HUES64 (cell line): ENCODE measurements around the gene SLC1A2.

Source experiments
- H3K27ac ChIP-seq: 2 replicates; pipeline ENCODE4 v1.7.0; 2013; ENCODE audit warnings: low read depth, low read length, inconsistent platforms
- H3K27me3 ChIP-seq: 2 replicates; pipeline ENCODE4 v1.6.1; 2013; ENCODE audit warnings: mild to moderate bottlenecking, low read length; ENCODE audit not compliant: insufficient read depth
- H3K36me3 ChIP-seq: 2 replicates; pipeline ENCODE4 v1.6.1; 2013; ENCODE audit warnings: mild to moderate bottlenecking, low read length; ENCODE audit not compliant: insufficient read depth
- H3K4me1 ChIP-seq: 2 replicates; pipeline ENCODE4 v1.6.1; 2013; ENCODE audit warnings: mild to moderate bottlenecking, low read length, moderate library complexity; ENCODE audit not compliant: insufficient read depth
- H3K4me3 ChIP-seq: 2 replicates; pipeline ENCODE4 v1.5.1; 2013; ENCODE audit warnings: mild to moderate bottlenecking, low read length, moderate library complexity
- H3K9ac ChIP-seq: 2 replicates; pipeline ENCODE4 v1.6.1; 2013; ENCODE audit warnings: mild to moderate bottlenecking, low read depth, low read length
- H3K9me3 ChIP-seq: 2 replicates; pipeline ENCODE4 v1.6.1; 2013; ENCODE audit warnings: low read depth, low read length; ENCODE audit not compliant: insufficient read depth
- WGBS: fragments of 150-250, 120-280 bp; methylation state at CpG from one replicate; pipeline ENCODE4 v1.1.7; 2013; ENCODE audit warnings: missing lambda C conversion rate; 5-methylcytosine and 5-hydroxymethylcytosine counted together

Gene SLC1A2

DNA sequence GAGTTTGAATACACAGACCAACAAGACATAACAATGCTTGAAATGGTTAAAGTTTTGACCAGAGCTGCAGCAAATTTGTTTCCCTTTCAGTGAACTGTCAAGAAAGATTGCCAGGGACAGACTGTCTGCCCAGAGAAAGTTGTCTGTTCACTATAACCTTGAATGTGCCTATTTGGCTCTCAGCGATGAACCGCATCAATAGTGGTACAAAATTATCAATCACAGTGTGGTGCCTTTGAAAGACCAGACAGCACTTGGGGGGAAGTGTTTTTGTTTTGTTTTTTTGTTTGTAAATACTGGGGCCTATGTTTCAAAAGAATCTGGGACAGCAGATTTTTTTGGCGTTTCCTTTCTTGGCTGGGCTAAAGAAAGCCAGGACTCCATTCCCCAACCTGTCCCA, 157.3 kb downstream of the SLC1A2 start:
- Histone ChIP-seq H3K9me3 (no peaks in the 10 kb centered on the region), H3K4me1 (no peaks in the 10 kb centered on the region), H3K27ac (no peak overlapping the region), H3K9ac (no peak overlapping the region), H3K27me3 (no peaks in the 10 kb centered on the region), H3K36me3 (no peaks in the 10 kb centered on the region), H3K4me3 (no peak overlapping the region)
- WGBS: 98% methylated on average over 2 of the region's 3 CpGs

DNA sequence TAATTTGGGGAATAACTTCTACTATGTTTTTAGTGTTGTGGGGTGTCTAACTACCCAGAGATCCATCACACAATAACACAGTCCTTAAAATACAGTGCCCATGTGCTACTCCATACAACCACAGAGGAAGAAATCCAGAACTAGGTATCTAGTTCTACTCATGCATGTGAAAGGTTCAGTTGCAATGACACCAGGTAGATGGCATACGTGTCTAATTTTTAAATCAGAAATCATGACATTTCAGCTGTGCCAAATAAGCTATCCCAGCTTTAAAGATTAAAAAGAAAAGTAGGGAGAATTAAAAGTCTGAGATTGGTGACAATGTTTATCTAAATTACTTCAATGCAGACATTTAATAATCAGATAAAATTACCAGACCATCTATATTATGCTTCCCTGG, 158.2 kb downstream of the SLC1A2 start:
- Histone ChIP-seq H3K27me3 (no peaks in the 10 kb centered on the region), H3K4me3 (no peak overlapping the region), H3K27ac (no peak overlapping the region), H3K9ac (no peak overlapping the region), H3K36me3 (no peaks in the 10 kb centered on the region), H3K9me3 (no peaks in the 10 kb centered on the region), H3K4me1 (no peaks in the 10 kb centered on the region)
- WGBS: 86% methylated on average over 1 of the region's 1 CpG

DNA sequence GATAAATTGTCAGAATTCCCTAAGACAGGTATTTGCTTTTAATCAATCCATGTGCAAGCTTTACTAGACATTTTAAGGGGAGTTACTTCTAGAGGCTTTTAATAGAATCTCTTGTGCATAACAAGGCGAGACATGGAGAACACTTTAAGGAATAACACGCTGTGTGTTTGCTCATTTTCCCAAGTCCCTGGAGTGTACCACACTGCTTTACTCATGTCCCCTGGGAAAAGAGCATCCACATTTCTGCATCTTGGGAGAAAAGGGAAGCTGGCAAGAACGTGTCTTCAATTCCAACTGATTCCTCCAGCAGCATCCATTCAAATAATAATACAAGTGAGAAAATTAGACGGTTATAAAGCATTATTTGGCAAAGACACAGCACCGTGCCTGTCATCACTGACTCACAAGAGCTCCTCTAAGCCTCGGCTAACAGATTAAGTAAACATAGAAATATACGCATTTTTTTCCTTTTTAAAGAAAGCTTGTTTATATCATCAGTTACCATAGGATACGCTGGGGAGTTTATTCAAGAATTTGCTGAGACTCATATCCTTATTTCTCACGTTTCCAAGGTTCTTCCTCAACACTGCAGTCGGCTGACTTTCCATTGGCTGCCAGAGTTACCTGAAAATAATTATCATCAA, 158.9 kb downstream of the SLC1A2 start:
- H3K4me3 ChIP-seq: no peak overlapping the region
- no peak overlapping the region for H3K9ac ChIP-seq
- no peaks in the 10 kb centered on the region for H3K4me1 ChIP-seq
- 92% methylated on average over 9 of the region's 10 CpGs for WGBS
- H3K9me3 ChIP-seq: no peaks in the 10 kb centered on the region
- H3K27ac ChIP-seq: no peak overlapping the region
- H3K36me3 ChIP-seq: no peaks in the 10 kb centered on the region
- H3K27me3 ChIP-seq: no peaks in the 10 kb centered on the region

DNA sequence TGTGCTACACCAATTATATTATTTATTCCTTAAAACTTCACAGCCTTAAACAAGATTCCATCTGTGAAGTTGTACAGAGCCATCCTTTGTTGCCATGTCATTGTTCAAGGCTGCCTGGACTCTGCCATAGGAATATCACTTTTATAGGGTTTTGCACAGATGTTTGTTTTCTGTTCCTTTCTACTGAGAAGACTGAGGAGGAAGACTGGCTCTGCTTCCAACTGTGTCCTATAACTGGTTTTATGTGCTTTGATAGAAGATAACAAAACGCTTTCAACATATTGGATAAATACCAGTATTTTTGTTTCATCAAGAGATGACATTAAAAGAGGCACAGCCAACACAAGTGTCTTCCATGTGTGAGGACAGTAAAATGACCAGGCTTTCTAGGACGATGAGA, 159.8 kb downstream of the SLC1A2 start:
- Histone ChIP-seq H3K9ac (no peak overlapping the region), H3K9me3 (no peaks in the 10 kb centered on the region), H3K36me3 (no peaks in the 10 kb centered on the region), H3K27me3 (no peaks in the 10 kb centered on the region), H3K27ac (no peak overlapping the region), H3K4me3 (no peak overlapping the region), H3K4me1 (no peaks in the 10 kb centered on the region)
- 88% methylated on average over 1 of the region's 2 CpGs for WGBS

DNA sequence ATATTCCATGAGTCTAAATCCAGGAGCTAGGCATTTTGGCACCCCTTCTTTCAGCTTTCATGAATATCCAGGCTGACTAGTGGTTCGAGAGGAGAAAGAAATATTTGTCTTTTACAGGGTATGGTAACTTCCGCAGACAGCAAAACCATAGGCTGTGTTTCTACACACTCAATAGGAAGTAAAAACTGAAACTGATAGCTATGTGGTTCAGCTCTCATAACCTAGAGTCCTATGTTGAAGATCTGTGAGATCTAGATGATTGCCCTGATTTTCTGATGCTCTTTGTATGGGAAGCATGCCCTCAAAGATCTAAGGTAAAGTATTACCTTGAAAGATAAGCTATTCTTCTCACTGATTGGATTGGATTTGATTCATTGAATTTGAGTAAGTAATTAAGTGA, 162.1 kb downstream of the SLC1A2 start:
- no peaks in the 10 kb centered on the region for H3K27me3 ChIP-seq
- 100% methylated on average over 2 of the region's 2 CpGs for WGBS

DNA sequence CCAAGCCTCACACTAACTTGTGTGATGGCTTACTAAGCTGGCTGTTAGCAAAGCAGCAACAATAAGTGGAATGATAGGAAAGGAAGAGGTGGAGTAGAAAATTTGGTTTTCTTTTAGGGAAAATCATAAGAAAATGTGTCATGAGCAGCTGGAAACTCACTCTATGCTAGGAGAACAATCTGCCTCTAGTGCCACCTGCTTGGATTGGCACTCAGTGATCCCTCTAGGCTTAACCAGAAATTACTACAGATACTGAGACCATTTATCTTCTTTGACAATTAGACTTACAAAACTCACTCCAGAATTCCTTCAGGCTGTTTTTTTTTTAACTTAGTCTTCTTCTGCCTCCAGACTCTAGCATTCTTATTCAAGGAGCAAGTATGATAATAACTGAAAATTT, 163.1 kb downstream of the SLC1A2 start:
- Histone ChIP-seq H3K9me3 (no peaks in the 10 kb centered on the region), H3K27ac (no peak overlapping the region), H3K9ac (no peak overlapping the region), H3K4me1 (no peaks in the 10 kb centered on the region), H3K4me3 (no peak overlapping the region), H3K27me3 (no peaks in the 10 kb centered on the region), H3K36me3 (no peaks in the 10 kb centered on the region)

More for the DNA sequence above, 162.1 kb downstream of the SLC1A2 start:
- no peak overlapping the region for H3K9ac ChIP-seq
- H3K36me3 ChIP-seq: no peaks in the 10 kb centered on the region
- H3K4me1 ChIP-seq: no peaks in the 10 kb centered on the region
- no peak overlapping the region for H3K27ac ChIP-seq
- H3K4me3 ChIP-seq: no peak overlapping the region
- no peaks in the 10 kb centered on the region for H3K9me3 ChIP-seq

DNA sequence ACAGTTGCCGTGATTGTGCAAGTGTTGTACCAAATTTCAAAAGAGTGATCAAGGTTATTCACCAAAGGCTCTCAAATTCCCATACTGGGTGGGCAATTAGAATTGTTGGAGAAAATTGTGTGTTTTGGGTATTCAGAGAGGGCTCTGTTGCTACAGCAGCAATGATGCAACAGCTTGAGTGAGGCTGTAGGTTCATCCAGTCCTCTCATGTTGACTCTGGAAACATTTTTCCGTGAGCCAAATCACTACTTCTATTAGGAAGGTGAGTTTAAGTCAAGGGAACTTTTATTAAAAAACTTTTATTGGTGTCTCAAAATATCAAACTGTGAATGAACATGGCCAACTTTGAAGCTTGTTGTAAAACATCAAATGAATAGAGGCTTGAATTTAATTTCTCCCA, 163.8 kb downstream of the SLC1A2 start:
- Histone ChIP-seq H3K36me3 (no peaks in the 10 kb centered on the region), H3K4me1 (no peaks in the 10 kb centered on the region), H3K4me3 (no peak overlapping the region), H3K27me3 (no peaks in the 10 kb centered on the region), H3K9me3 (no peaks in the 10 kb centered on the region), H3K27ac (no peak overlapping the region), H3K9ac (no peak overlapping the region)
- 96% methylated on average over 2 of the region's 2 CpGs for WGBS

DNA sequence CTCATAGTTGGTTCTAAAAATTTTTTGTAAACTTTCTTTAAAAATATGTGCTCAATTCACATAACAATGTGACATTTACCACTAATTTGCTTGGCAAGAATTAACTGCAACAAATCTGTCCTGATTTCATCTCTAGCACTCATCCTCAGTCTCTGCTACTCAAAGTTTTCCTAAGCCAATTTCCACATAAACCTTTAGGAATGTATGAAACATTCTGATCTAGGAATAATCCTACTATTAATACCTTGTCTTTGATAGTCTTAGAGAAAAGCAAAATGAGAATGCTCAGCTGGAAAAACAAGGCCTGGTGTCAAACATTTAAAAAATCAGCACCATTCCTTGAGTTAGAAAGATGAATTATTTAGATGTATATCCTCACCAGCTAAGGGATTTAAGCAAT, 166.1 kb downstream of the SLC1A2 start:
- no peak overlapping the region for H3K4me3 ChIP-seq
- H3K27ac ChIP-seq: no peak overlapping the region
- H3K9me3 ChIP-seq: no peaks in the 10 kb centered on the region
- no peaks in the 10 kb centered on the region for H3K36me3 ChIP-seq
- H3K4me1 ChIP-seq: no peaks in the 10 kb centered on the region
- no peak overlapping the region for H3K9ac ChIP-seq
- H3K27me3 ChIP-seq: no peaks in the 10 kb centered on the region

DNA sequence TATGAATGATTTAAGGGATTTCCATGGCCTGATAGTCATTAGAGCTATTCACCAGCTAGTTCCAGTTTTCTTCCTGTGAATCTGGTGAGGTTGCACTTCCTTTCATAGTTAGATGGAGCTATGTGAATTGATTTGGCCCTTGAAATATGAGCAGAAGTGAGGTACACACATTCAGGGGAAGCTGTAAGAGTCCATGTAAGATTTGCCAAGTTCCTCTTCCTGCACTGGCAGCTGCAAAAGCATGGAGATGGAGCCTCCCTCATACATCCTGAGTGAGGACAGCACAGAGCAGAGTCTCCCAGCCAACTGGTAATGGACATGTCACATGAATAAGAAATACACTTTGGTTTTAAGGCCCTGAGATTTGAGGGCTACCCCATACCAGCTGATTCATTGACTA, 168.7 kb downstream of the SLC1A2 start:
- Histone ChIP-seq H3K9ac (no peak overlapping the region), H3K9me3 (no peaks in the 10 kb centered on the region), H3K4me1 (no peaks in the 10 kb centered on the region), H3K27ac (no peak overlapping the region), H3K36me3 (no peaks in the 10 kb centered on the region), H3K4me3 (no peak overlapping the region), H3K27me3 (no peaks in the 10 kb centered on the region)

DNA sequence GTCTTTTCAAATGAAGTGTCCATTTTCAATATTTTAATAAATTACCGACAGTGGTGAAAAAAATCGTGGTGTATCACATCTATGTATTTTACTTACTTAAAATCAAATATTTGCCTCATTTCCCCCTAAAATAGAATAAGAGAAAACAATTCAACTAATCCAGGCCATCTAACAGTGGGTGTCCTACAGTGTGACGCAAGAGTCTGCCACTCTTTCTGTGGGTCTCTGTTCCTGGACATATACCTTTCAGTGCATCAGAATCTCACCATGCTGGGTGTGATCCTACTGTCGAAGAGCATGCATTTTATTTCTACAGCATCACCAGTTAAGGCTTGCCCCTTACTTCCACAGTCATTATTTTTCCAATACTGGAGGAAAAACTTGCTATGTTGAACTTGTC, 169.2 kb downstream of the SLC1A2 start:
- no peaks in the 10 kb centered on the region for H3K4me1 ChIP-seq
- H3K9ac ChIP-seq: no peak overlapping the region
- WGBS: 94% methylated on average over 4 of the region's 4 CpGs
- no peaks in the 10 kb centered on the region for H3K27me3 ChIP-seq
- no peak overlapping the region for H3K4me3 ChIP-seq
- H3K36me3 ChIP-seq: no peaks in the 10 kb centered on the region
- no peaks in the 10 kb centered on the region for H3K9me3 ChIP-seq
- H3K27ac ChIP-seq: no peak overlapping the region

DNA sequence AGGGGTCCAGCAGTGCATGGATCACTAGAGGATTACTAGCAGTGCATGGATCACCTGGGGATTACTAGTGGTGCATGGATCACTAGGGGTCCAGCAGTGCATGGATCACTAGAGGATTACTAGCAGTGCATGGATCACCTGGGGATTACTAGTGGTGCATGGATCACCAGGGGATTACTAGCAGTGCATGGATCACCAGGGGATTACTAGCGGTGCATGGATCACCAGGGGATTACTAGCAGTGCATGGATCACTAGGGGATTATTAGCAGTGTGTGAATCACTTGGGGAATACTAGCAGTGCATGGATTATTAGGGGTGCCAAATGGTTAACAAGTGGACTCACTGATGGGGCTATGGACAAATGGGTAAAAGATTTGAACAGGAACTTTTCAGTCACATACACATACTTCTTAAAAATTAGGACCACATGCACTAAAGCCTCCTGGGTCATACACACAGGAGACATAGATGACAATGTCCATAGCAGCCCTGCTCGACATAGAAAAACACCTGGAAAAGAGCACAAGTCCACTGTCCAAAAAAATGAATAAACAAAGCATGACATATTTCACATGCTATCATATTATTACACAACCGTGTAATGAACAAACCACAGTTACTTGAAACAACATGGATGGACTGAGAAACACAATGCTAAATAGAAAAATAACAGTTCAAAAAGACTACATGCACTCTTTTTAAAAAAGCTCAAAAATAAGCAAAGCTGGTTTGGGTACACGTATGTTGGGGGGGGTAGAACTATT, 170.6 kb downstream of the SLC1A2 start:
- Histone ChIP-seq H3K4me3 (no peak overlapping the region), H3K27ac (no peak overlapping the region), H3K9me3 (no peaks in the 10 kb centered on the region), H3K36me3 (no peaks in the 10 kb centered on the region), H3K9ac (no peak overlapping the region), H3K4me1 (no peaks in the 10 kb centered on the region), H3K27me3 (no peaks in the 10 kb centered on the region)
- WGBS: 79% methylated on average over 4 of the region's 4 CpGs

DNA sequence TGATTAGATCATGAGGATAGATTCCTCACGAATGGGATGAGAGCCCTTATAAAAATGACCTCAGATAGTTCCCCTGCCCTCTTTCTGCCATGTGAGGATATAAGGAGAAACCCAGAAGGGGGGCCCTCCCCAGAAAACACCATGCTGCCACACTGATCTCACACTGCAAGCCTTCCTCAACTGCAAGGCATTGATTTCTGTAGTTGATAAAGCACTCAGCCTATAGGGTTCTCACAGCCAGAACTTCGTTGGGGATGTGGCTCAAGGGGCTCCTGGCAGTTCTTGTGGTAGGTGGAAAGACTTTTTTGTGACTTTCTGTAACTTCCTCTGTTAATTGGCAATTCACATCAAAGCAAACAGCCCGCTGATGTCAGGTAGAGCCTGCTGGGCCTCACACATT, 171.5 kb downstream of the SLC1A2 start:
- no peaks in the 10 kb centered on the region for H3K36me3 ChIP-seq
- no peaks in the 10 kb centered on the region for H3K9me3 ChIP-seq
- 94% methylated on average over 3 of the region's 3 CpGs for WGBS
- H3K27me3 ChIP-seq: no peaks in the 10 kb centered on the region
- H3K27ac ChIP-seq: no peak overlapping the region
- H3K4me1 ChIP-seq: no peaks in the 10 kb centered on the region
- H3K9ac ChIP-seq: no peak overlapping the region
- no peak overlapping the region for H3K4me3 ChIP-seq
